T47D (cell line): Measurements from ENCODE around the gene COPS6.

Experiments used
- DNase-seq, 2 experiments: peaks; one replicate each; pipeline versions ENCODE4 v3.0.0 to v3.0.0-alpha.2; 2011 to 2012; ENCODE audit warnings: low read depth in 1 of 2, low spot score in 1 of 2
- JUND ChIP-seq: IDR thresholded peaks from 2 replicates; pipeline ENCODE4 v1.6.1; 2012; ENCODE audit warnings: low read depth
- in situ Hi-C: cut with HindIII; loops from 2 replicates; pipeline ENCODE4 v1.10.0; 2016; ENCODE audit warnings: low sequenced_read_pairs, low pct_unique_long_range_greater_than_20kb

Gene COPS6

GRCh38 chr7:100065452-100066186, 23.1 kb upstream of the COPS6 start:
- in situ Hi-C loops = no loop called here
- DNase-seq = no peak
- no peak for TF ChIP-seq JUND

DNA sequence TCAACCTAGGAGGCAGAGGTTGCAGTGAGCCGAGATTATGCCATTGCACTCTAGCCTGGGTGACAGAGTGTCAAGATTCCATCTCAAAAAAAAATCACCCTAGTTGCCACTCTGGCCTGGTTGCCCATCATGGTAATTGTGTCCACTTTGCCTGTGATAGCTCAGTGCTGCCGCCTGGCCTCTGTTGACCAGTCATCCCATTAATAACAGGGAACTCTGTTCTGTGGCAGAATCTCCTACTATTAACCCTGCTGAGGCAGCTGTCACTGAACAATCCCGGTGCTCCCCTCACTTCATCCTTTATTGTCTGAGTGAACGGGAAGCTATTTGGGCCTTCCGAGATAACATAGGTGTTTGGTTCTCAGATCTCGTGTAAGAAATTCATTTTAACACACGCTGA, 21.8 kb upstream of the COPS6 start:
- DNase-seq = no peak
- in situ Hi-C loops = no loop called here
- TF ChIP-seq JUND = no peak

- no peak for TF ChIP-seq JUND
- DNase-seq = no peak
- in situ Hi-C loops = no loop called here
Observed at GRCh38 chr7:100069991-100070390, 18.8 kb upstream of the COPS6 start.

GRCh38 chr7:100071018-100071723, 17.6 kb upstream of the COPS6 start:
- TF ChIP-seq JUND = no peak
- DNase-seq = no peak
- in situ Hi-C loops = no loop called here

GRCh38 chr7:100072462-100072861, 16.3 kb upstream of the COPS6 start:
- in situ Hi-C loops = no loop called here

DNA sequence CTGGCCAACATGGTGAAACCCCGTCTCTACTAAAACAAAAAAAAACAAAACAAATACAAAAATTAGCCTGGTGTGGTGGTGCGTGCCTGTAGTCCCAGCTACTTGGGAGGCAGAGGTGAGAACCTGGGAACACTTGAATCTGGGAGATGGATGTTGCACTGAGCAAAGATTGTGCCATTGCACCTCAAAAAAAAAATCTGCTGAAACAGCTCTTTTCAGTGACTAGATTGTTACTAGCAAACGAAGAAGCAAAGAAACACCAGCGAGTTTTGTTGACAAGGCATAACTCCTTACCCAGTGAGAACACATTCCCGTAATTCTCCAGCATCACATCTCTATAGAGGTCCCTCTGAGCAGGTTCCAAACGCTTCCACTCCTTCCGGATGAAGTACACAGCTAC, 13.9 kb upstream of the COPS6 start:
- no peak for TF ChIP-seq JUND
- no peak for DNase-seq
- in situ Hi-C loops = no loop called here

More at GRCh38 chr7:100072462-100072861, 16.3 kb upstream of the COPS6 start:
- no peak for TF ChIP-seq JUND
- DNase-seq = no peak

GRCh38 chr7:100075418-100075817, 13.4 kb upstream of the COPS6 start:
- in situ Hi-C loops = no loop called here
- no peak for TF ChIP-seq JUND
- no peak for DNase-seq

DNA sequence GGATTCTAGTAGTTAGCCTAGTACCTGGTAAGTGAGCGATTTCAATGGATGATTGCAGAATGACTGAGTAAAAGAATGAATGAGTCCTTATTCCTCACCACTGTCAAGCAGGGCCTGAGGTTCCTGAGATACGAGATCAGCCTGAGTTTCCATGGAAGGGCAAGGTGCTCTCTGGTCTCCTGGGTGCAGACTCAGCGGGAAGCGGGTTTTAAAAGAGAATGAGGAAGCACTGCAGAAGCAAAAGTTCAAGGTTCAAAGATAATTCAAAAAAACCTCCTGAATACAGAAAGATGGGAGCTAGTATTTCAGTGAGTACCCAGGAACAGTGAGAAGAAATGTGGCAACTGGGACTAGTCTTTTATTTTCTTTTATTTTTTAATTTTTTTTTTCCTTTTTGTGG, 11.6 kb upstream of the COPS6 start:
- DNase-seq = no peak
- in situ Hi-C loops = no loop called here
- TF ChIP-seq JUND = no peak

DNA sequence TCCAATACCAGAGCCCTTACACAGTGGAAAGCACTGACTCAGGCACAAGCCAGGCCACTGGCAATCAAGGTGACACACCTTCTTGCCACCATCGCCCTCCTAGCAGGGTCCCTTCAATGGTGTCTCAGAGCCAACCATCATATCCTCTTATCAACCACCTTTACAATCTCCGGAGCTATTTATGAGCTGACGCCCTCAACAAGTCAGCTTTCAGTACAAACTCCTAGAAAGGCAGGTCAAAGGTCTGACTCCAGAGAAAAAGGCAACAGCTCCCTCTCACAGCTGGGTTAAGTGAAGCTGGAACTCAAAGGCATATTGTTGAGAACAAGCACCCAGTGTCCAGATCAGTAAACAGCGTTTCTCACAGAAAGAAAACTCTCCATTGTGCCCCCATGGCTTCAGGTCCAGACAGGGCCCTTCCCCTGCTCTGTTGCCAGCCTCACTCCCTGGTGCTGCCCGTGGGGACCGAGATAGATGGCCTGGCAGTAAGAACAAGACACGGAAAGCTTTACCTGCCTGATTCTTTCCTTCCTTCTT, 9.7 kb upstream of the COPS6 start:
- in situ Hi-C loops = no loop called here
- no peak for DNase-seq
- TF ChIP-seq JUND = no peak

DNA sequence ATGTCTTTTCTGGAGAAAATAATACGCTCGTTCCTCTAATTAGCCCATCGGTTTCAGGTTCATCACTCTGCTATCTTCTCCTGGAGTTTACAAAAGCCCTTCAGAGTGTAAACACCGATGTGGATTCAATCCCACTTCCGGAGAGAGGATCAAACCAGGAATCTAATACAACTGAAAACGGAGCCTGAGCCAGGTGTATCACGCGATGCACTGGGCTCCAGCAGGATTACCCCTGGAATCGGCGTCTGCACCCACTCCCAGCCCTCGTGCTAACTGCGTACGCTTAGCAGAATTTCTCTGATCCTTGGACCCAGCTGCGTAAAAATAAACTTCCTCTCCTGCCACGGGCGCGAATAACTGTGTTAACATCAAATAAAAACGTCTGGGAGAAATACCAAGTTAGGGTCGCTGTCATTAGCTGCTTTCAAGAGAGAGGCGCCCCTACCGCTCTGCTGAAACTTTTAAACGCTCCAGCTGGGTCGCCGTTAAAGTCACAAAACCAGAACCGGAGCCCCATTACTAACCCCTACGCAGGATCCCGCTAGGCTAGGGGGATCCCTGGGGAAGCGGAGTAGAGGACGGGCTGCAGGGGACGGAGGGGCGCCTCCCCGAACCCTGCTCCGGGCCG, 7.7 kb upstream of the COPS6 start:
- no peak for TF ChIP-seq JUND
- no peak for DNase-seq
- in situ Hi-C loops = no loop called here

DNA sequence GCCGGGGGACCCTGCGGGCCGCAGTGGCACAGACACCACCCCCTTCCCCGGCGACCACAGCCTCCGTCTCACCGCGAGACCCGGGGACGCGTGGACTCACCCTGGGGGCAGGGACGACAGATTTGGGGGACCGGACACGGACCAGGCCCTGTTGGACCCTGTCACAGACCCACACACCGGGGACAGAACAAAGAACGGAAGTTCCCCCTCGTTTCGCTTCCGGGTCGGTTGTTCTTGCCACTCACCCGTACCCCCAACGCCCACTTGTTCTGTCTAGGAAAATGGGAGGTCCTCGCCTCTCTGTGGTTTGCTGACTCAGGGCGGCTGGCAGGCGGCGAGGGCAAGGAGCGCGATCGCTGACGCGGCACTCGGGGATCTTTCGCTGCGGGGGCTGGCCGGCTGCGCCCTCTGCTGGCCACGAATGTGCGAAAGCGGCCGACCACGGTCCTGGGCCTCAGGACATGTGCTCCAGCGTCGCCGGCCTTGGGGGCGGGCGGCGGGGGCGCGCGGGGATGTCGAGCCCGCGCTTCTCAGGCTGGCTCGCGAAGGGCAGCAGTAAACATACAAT, 7.2 kb upstream of the COPS6 start, which contains the start of gene ZNF3:
Gene ZNF3 (minus strand): TSS at position 189 of the 568 bp plus-strand sequence. CDS start 4,366 bp downstream, outside the sequence.
- peak; percentile 61 to 98 for DNase-seq
- in situ Hi-C loops = no loop called here
- TF ChIP-seq JUND = no peak

DNA sequence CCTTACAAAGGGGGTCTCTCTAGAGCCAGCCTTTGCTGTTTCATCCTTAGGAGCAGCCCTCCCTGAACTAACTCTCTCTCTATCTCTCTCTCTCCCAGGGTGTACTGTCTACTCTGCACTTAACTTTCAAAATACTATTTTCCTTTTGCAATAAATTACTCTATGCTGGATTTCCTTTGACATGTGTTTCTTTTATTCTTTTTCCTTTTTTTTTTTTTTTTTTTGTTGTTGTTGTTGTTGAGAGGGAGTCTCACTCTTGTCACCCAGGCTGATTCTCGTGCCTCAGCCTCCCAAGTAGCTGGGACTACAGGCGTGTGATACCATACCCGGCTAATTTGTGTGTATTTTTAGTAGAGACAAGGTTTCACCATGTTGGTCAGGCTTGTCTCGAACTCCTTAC, 5.8 kb upstream of the COPS6 start:
- no peak for DNase-seq
- in situ Hi-C loops = no loop called here
- no peak for TF ChIP-seq JUND
